ENCODE data around the gene OR52H1.

DNA sequence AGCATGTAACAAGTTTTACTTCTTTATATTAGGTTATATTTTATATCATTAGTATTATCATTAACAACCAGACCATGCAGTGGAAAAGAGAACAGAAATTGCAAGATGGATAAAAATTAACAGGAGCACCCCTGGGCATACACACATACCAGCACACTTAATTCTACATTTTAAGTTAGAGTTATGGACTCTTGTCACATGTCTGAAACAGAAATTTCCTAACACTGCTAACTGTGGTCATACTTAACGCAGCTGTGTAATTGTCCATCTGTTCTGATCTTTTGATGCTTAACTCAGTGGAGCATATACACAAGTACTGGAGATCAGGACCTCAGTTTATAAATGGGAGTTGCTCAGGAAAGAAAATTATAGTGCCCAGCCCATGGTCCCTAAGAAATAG, 358 bp downstream of the OR52H1 start:
- TF ChIP-seq CHD2 (IDR thresholded peaks at IDR 0.05; ENCODE audit: borderline replicate concordance, low read depth, low read length) (no peak), ZNF207 (IDR thresholded peaks at IDR 0.05; ENCODE audit: borderline replicate concordance) (no peak), RCOR1 (conservative IDR thresholded peaks at IDR 0.05; ENCODE audit: low read depth, low read length) (no peak), PKNOX1 (IDR thresholded peaks at IDR 0.05) (no peak), POLR2A (IDR thresholded peaks at IDR 0.05; ENCODE audit: low read depth, low read length) (no peak)
